HG02610 (cell line): ENCODE results near the gene NME4.

Source experiments
- ATAC-seq: cut with Tn5 transposase; IDR thresholded peaks from one replicate; pipeline ENCODE4 v1.9.1; 2021; ENCODE audit warnings: mild to moderate bottlenecking, moderate library complexity; ENCODE audit not compliant: unreplicated experiment

Gene NME4

DNA sequence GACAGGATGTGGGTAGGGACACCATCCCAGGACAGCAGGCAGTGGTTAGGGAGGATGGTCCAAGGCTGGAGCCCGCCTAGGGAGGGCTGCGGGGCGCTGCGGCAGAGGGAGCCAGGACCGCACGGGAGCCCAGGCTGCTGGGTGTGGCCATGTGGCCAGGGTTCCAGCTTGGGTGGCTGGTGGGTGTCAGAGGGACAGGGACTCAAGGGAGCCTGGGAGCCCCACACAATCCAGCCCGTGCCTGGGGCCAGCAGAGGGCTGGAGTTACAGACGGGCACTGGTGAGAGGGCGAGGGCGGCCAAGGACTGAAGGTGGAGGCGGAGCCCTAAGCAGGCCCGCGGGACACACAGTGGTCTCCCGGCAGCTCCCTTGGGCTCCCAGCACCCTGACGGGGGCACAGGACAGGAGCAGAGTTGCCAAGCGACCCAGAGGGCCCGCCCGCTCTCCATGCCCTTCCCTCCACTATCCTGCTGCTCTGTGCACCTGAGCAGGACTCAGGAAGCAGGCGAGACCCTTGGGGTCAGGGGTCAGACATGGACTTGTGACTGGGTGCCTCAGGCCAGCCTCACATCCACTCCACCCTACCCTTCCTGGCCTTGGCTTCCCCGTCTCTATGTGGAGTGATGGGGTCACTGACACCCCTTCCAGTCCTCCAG, 33.8 kb upstream of the NME4 start:
- ATAC-seq: no peak

DNA sequence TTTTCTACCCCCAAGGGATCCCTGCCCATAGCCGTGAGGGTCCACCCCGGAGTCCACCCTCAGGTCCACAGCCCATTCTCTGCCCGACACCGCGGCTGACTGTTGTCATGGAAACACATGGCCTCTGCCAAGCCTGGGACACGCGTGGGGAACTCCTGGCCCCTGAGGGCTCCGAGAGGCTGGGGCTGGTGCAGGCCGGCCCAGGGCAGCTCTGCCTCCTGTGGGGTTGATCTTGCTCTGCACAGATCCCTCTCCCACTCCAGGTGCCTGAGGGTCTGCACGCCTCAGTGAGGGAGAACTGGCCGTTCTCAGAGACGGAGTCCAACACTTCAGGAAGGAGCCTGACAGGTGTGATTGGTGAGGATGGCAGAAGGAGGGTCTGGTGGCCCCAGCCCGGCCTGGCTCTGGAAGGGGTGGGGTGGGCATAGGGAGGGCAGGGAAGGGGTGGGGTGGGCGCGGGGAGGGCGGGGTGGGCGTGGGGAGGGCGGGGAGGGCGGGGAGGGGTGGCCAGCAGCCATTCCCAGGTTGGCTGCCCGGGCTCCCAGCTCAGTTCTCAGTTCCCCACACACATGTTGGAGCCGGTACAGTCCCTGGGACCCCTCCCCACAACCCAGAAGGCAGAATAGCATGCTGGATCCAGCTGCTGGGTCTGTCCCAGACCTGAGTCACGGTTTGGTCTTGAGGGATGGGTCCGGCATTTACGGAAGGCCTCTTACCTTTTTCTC, 33.1 kb upstream of the NME4 start:
- ATAC-seq: no peak

DNA sequence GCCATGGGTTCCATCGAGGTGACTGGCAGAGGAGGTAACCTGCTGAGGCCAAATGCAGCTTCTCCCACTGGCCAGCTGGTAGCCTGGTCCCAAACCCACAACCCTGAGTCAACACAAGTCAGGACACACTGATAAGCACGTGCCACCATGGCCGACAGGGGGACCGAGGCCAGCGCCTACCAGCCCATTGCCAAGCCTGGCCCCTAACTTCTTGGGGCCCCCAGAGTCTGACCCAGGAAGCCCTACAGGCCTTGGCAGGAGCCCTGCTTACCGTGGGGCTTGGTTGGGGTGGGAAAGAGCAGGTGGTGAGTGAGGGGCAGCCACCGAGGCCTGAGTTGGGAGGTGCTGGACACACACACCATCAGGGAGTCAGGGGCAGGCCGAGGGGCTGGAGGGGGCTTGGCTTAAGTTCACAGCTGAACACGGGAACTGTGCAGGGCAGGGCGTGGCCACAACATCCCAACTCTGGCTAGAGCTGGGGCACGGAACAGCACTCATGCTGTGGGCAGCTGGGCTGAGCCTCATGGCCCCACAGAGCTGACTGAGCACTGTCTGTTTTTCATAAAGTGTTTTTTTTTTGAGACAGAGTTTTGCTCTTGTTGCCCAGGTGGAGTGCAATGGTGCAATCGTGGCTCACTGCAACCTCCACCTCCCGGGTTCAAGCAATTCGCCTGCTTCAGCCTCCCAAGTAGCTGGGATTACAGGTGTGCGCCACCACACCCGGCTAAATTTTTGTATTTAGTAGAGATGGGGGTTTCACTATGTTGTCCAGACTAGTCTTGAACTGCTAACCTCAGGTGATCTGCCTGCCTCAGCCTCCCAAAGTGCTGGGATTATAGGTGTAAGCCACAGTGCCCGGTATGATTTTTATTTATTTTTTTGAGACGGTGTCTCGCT, 32.2 kb upstream of the NME4 start:
- ATAC-seq: no peak

DNA sequence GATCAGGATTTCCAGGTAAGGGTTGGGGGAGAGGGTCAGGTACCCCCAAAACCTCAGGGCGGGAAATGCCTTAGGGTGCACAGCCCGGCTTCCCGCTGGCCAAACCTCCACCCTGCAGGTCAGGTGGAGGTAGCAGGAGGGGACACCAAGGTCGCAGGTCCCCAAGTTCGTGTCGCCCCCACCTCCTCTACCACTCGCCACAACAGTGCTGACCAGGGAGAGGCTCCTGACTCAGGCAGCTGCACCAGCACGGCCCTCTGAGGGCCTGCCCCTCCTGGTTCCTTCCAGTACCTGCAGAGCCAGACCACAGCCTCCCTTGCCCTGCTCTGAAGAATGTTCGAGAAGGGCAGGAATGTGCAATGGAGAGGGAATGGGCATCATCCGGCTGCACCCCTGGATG, 30.5 kb upstream of the NME4 start:
- no peak for ATAC-seq

DNA sequence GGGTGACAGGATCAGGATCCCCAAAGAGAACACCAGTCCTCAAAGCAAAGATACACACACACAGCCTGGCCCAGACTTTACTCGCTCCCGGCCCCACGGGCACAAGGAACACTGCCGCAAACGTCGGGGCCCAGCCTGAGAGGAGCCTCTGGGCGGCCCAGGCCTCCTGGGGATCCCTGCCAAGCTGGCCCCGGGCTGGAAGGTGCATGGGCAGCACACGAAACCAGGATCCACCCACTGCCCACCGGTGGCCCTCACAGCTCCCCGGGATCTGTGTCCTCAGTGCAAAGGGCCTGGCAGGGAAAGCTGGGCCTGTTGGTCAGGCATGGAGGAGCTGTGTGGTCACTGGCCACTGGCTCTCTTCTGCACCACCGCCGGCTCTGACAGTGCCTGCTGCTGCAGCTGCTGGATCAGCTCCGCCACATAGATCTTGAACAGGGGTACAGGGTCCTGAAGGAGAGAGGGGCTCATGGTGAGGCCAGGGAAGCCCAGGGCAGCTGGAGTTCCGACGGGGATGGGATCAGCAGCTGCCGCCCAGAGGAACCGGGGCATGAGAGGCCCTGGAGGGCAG, 29.6 kb upstream of the NME4 start:
- no peak for ATAC-seq

DNA sequence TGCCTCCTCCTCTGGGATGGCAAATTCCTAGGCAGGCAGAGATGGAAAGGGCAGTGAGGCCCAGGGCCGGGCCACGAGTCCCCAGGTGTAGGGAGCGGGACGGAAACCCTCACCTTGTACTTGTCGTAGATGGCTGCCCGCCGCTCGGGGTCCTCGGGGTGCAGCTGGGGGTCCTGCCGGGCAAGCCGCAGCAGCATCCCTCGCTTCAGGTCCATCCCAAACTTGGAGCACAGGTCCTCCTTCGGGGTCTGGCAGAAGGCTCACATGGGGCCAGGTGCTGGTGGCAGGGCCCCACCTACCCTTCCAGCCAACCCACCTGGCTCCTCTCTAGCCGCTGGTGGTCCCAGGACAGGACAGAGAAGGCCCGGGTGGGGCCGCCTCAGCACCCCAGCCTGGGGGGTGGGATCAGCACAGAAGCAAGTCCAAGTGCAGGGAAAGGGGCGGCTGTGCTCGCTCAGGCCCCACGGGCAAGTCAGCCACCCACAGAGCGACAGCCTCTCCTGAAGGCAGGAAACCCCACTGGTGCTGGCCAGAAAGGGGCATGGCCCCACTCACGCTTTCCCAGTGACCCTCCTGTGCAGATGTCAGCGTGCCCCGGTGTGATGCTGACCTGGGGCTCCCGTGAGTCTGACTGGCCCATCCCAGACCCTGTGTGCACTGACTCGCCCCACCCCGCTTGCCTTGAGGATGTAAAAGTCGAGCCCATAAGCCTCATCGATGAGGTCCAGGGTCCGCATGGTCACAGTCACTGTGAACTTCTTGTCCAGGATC, 28.4 kb upstream of the NME4 start:
- no peak for ATAC-seq

DNA sequence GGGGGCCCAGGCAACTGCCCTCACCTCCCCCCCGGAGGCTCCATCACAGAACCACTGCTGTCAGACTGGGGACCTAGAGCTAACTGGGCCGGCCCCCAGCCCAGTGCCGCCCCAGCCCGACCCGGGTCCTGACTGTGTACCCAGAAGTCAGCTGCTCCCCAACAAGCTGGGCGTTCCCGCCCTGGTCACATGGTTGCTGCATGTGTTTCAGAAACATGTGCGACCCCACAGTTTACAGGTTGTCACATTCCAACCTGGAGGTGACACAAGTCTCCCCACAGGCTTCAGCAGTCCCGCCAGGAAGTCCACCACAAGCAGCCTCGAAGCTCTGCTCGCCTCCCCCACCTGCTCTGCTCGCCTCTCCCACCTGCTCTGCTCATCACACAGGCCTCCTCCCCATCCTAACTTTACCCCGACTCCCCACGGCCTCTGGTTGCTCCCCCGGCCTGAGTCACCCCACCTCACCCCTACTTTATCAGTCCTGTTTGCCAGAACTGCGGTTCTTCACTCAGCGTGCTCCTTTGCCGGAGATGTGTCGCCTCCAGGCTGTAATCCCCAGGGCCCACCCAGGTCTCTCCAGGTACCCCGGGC, 27.6 kb upstream of the NME4 start:
- no peak for ATAC-seq

DNA sequence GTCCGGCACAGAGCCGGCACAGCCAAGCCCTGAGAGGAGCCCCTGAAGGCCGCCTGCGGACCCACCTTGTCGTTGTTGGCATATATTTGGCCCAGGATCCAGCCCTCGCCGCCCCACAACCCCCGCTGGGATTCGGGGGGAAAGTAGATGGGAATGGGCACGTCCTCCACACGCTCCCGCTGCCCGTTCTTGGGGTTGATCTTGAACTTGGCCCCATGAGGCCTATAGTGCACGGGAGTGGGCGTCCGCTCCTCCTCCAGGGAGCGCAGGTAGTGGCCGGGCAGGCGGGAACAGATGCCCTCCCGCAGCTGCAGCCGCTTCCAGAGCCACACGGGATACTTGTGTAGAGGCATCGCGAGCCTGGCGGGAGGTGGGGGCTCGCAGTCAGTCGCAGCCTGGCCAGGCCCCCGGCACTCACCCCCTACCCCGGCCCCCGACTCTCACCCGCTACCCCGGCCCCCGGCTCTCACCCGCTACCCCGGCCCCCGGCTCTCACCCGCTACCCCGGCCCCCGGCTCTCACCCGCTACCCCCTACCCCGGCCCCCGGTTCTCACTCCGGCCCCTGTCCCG, 27.0 kb upstream of the NME4 start:
- no peak for ATAC-seq

DNA sequence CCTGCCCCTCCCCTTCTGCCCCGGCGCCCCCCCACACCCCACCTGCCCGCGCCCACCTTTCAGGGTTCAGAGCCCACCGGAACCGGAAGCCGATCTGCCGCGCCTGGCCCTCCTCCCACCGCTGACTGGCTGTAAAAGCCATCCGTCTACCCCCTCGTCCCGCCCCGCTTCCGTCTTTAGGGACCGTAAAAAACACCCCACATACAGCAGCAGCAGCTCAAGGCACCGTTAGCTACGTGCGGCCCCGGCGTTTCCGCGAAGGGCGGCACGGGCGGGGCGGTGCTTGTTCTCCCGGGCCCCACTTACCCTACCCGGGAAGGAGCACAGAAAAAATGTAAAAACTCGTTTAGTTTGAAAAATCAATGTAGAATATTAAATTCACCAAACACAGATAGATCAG, 26.6 kb upstream of the NME4 start, which contains the start of gene MRPL28:
TSS of gene MRPL28 (minus strand) at position 96 of the 400 bp plus-strand sequence. CDS start 320 bp downstream, outside the sequence.
- peak; percentile 78 for ATAC-seq

DNA sequence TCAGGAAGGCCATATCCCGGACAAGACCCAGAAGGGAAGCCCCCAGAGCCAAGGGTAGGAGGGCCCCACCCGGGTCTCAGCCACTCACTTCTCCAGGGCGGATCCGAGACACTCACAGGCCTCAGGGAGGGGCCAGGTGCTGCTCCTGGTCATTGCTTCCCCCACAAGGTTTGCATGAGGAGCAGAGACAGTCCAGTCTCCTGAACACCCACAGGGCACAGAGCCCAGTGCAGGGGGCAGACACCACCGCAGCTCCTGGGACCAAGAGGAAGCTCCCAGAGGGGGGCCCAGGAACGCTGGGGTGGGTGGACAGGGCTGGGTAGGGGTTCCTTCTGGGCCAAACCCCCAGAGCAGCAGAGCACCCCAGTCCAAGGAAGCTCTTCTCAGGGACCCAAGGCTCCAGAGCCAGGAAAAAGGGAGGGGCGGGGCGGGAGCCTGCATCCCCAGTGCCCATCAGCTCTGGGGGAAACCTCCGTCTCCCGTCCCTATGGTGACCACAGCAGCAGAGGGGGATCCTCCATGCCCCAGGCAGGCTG, 26.0 kb upstream of the NME4 start:
- no peak for ATAC-seq

DNA sequence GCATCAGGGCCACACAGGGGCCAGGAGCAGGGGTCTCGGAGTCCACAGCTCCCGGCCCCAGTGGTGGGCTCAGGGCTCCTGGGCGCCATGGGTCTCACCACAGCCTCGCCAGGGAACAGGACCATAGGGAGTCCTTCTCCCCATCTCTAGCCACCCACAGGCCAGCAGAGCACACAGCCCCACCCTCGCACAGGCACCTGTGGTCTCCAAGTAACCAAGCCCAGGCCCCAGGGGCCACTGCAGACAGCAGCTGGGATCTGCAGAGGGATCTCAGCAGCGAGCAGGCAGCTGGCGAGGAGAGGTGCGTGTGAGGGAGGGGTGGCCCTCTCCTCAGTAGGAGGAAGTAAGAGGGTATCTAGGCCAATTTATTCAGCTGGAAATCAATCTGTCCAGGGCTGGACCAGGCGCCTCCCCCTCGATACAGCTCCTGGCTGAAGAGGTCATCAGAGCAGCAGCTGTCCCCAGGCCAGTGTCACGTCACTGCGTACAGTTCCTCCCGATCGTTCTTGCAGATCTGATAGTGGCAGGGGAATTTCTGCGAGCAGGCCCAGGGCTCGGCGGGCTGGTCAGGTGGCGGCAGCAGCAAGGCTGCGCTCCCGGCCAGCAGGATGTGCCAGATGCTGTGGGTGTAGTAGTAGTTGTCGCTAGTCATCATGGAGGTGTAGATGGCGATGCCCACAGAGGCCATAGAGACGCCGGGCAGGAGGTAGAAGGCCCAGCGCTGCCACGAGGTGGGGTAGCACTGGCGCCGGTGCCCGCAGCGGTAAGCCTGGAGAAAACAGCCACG, 25.3 kb upstream of the NME4 start:
- ATAC-seq: no peak

DNA sequence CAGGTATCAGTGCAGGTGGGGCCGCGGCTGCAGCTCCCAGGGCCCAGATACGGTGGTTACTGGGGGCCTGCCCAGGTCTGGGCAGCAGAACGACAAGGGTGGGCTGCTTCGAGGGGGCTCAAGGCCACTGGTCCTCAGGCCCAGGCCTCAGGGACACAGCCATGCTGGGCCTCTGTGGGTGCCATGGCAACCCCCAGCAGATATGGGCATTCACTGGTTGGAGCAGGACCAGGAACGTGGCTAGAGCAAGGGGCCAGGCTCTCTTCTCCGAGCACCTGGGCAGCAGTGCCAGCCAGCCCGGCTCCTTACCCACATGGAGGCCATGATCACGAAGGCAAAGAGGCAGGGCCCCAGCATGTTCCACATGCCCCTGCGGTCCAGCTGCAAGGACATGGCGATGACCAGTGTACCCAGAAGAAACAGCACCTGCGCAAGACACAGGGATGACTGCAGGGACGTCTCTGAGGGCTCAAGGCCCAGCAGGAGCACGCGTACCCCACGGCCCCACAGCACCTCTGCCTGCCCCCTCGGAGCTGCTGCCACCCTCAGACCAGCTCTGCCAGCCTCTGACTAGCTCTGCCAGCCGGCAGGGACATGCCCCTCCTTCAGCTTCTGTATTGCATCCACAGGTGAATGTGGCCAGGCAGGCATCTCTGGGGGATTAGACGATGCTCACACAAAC, 24.6 kb upstream of the NME4 start:
- no peak for ATAC-seq

DNA sequence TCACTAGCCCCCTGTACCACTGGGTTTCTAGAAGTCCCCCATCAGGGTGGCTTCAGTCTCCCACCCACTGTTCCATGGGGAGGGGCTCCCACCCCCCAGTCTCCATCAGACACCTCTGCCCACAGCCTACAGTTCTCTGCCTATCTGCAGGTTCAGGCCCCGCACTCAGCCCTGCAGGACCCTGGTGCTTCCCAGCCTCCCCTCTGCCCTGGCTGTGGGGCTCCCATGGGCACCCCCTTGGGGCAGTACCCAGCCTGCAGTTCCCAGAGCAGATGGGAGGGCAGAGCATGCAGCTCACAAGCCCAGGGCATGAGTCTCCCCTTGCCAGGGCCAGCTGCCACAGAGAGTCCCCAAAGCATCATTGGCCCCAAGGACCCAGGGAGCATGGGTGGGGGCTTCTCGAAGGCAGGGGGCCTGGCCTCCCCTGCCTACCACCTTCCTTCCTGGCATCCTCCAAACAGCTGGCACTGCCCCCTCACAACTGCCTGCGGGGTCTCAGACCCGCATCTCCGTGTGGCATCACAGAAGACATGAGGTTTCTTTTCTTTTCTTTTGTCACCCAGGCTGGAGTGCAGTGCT, 23.9 kb upstream of the NME4 start:
- ATAC-seq: no peak

DNA sequence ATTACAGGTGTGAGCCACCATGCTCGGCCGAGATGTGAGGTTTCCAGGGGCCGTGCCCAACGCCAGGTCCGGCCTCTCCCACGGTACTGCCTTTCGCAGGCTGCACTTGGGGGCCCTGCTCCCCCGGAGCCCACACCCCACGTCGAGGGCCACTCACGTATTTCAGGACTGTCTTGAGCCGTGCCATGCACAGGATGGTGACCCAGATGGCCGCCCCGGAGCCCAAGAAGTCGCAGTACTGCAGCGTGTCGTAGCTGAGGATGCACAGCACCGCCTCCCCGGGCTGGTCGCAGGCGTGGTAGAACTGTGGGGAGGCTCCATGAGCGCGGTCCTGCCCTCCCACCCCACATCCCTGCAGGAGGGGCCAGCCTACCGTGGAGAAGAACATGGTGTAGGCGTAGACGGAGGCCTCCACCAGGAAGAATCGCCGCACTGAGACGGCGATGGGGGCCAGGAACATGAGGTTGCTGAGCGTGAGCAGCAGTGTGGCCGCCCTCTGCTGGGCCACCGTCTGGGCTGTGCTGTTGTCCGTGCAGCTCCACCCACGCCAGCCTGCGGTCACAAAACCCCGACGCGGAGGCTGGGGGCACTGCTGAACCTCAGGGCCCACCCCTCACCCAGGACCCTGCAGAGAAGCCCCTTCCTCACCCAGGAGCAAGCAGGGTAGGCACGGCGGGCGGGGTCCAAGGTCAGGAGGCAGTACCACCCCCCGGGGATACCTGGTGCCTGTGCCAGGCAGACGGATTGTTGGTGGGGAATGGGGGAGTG, 23.0 kb upstream of the NME4 start:
- ATAC-seq: no peak

DNA sequence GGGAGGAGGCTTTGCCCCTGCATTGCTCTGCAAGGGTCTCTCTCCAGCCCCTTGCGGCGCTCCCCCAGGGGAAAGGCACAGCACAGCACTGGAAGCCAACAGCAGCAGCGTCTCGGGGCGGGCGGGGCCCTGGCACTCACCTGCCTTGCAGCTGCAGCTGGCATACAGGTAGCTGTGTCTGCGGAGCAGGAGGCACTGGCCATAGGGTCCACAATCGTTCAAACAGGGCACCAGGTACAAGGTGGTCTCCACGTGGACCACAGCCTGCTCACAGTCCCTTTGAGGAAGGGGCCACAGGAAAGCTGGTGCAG, 22.4 kb upstream of the NME4 start:
- no peak for ATAC-seq

DNA sequence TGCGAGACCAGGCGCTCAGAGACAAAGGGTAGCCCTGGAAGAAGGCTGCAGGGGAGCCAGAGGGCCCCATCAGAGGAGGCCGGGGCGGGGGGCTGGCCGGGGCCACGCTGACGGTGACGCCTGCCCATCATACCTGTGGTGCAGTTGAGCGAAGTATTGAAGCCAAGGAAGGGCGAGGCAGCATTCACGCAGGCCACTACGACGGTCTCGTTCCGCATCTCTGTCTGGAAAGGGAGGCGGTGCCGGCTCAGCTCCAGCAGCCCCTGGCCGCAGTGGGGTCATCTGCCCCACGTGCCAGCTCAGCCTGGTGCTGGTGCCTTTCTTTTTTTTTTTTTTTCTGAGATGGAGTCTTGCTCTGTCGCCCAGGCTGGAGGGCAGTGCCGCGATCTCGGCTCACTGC, 21.8 kb upstream of the NME4 start:
- ATAC-seq: no peak
